T-helper 2 cell (primary cell): ENCODE results near the gene TOR1B.
"Not testable (repeated sequence)": the region's sequence is repeated elsewhere in the genome, so short reads cannot be mapped to it uniquely, and the experiment has no call there.

Source experiments
- DNase-seq, 5 experiments: peaks; one replicate each; pipeline versions ENCODE4 v3.0.0 to v3.0.0-alpha.2; 2012 to 2022

Gene TOR1B

DNA sequence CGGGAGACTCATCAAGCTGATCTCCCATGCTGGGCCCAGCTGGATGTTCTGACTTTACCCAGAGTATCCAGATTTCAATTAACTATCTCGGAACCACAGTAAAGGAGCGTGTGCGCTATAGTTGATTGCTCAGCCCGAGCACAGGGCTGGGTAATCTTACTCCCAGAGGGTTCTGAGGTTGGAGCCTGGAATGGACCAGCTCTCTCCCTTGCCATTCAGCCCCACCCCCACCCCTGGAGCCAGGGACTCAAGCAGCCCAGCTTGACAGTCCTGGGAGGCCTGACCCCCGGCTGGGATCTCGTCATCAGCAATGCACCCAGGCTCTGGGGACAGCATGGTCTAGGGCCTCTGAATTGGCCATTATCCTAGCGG is 26.4 kb upstream of the TOR1B start:
- DNase-seq: no peak

DNA sequence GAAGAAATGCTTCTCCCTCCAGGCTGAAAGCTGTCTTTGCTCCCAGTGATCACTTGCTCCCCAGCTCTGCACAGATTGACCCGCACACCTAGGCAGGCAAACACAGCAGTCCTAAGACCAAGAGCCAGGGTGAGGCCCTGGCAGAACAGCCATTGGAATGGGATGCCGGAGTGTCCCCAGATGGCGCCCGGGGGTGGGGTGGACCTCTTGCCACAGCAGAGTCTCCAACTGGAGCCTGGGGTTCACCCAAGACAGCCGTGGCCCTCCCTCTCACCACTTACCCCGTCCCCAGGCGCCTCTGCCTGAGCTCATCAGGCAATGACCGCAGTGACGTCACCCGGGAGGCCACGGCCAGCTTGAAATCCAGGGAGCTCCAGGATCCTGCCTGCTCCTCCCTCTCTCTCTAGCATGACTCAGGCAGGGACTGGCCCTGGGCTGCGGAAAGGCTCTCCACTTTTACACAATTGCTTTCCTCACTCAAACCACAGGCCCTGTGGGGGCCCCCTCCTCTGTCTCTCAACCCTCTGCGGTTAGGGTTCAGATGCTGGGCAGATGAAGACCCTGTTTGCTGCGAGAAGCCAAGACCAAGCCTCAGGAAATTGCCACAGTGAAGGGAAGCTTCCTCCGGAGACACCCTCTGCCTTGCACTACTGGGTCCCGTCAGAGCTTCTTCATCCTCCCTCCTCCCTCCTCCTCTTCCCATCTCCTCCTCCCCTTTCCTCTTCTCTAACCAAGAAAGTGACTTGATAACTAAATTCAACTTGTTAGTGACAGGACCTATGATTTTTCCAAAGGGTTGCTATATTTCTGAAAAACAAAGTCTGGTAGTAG is 25.8 kb upstream of the TOR1B start:
- peak in 3 of 5 experiments; percentile 1 to 56 (median 48) for DNase-seq

DNA sequence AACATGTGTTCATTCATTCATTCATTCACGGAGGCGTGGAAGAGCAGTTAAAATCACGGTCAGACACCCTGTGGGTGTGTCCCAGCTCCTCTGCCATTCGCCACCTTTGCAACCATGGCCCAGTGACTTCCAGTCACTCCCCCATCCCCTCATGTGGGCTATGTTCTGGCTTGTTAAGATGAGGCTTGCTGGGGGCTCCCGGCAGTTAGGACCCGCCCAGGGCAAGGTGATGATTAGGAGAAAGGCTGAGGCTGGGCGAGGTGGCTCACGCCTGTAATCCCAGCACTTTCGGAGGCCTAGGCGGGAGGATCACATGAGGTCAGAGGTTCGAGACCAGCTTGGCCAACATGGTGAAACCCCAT is 25.2 kb upstream of the TOR1B start:
- no peak for DNase-seq

DNA sequence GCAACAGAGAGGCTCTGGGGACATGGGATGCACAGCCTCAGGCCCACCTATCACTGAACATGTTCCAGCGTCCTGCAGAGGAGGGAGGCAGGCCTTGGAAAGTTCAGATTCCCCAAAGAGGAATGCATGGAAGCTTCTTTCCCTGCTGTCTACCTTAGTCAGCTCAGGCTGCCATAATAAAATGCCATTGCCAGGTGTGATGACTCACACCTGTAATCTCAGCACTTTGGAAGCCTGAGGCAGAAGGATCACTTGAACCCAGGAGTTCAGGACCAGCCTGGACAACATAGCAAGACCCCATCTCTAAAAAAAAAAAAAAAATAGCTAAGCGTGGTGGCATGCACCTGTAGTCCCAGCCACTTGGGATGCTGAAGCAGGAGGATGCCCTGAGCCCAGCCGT is 24.5 kb upstream of the TOR1B start:
- DNase-seq: no peak

DNA sequence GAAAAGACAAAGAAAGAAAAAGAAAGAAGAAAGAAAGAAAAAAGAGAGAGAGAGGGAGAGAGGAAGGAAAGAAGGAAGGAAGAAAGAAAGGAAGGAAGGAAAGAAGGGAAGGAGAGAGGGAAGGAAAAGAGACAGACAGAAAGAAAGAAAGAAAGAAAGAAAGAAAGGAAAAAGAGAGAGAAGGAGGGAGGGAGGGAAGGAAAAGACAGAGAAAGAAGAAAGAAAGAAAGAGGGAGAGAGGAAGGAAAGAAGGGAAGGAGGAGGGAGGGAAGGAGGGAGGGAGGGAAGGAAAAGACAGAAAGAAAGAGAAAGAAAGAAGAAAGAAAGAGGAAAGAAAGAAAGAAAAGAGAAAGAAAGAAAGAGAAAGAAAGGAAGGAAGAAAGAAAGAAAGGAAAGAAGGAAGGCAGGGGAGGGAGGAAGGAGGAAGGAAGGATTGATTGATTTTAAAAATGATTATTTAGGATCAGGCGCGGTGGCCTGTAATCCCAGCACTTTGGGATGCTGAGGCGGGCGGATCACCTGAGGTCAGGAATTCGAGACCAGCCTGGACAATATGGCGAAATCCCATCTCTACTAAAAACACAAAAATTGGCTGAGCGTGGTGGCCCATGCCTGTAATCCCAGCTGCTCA is 23.3 kb upstream of the TOR1B start:
- no peak for DNase-seq

DNA sequence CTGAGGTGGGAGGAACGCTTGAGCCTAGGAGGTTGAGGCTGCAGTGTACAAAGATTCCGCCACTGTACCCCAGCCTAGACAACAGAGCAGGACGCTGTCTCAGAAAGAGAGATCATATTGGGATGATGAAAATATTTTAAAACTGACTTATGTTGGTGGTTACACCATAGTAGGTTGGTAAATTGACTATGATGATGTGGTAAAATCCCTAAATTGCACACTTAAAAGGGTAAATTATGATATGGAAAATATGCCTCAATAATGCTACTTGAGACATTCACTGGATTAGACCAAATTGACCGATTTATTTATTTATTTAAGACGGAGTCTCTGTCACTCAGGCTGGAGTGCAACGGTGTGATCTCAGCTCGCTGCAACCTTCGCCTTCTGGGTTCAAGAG is 21.9 kb upstream of the TOR1B start:
- DNase-seq: no peak

DNA sequence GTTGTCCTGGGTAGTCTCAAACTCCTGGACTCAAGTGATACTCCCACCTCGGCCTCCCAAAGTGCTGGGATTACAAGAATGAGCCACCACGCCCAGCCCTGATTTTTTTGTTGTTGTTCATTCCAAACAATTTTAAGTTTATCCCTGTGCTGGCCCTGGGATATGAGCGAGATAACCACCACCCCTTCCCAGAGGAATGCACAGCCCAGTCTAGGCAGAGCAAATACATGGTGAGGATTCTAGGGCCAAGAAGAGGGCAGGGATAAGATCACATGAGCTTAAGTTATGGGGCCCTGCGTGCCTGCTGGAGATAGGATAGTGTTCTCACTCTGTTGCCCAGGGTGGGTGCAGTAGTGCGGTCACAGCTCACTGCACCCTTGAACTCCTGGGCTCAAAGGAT is 21.0 kb upstream of the TOR1B start:
- no peak for DNase-seq

DNA sequence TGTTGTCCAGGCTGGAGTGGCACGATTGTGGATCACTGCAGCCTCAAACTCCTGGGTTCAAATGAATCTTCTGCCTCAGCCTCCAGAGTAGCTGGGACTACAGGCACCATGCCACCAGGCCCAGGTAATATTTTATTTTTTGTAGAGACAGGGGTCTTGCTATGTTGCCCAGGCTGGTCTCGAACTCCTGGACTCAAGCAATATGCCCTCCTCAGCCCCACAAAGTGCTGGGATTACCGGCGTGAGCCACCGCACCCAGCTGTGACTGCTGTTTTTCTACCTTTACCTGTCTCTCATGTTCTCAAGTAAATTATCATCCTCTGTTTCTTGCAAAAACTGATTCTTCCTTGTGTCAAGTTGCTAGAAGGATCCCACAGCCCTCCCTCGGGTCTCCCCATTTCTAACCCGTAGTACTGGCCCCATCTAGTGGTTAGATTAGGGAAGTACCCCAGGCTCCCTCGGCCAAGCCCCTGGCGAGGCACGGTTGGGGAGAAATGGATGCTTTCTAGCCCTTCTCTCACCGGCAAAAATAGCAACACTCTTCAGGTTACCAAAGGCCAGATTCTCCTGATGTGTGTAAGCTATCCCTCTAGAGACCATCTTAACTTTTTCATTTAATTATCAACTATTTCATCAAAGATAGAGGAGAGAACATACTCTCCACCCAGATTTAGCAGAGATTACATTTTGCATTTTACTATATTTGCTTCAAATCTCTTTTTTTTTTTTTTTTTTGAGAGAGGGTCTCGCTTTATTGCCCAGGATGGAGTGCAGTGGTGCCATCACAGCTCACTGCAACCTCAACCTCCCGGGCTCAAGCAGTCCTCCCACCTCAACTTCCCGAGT is 19.2 kb upstream of the TOR1B start:
- DNase-seq: peak in 4 of 5 experiments; percentile 52 to 71 (median 58)

DNA sequence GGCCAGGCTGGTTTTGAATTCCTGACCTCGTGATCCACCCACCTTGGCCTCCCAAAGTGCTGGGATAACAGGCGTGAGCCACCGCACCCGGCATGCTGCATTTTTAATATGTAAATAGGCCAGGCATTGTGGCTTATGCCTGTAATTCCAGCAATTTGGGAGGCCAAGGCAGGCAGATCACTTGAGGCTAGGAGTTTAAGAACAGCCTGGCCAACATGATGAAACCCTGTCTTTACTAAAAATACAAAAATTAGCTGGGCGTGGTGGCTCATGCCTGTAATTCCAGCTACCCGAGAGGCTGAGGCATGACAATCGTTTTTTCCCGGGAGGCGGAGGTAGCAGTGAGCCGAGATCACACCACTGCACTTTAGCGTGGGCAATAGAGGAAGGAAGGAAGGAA is 18.0 kb upstream of the TOR1B start:
- DNase-seq: not testable (repeated sequence)

DNA sequence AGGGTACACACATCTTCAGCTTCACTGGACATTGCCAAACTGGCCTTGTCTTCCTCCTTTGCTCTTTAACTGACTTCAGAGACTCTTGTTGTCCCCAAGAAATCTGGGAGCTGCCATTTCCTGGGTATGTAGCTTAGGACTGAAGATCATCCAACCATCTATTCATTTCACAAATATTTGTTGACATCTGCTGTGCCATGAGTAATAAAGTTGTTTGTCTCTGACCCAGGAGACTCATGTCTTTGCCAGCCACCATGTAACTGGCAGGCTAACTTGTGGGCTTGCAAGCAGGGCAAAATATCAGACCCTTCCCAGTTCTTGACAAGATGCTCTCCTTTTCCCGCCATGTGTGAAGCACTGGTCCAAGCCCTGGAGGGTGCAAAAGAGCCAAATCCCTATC is 17.1 kb upstream of the TOR1B start:
- no peak for DNase-seq

DNA sequence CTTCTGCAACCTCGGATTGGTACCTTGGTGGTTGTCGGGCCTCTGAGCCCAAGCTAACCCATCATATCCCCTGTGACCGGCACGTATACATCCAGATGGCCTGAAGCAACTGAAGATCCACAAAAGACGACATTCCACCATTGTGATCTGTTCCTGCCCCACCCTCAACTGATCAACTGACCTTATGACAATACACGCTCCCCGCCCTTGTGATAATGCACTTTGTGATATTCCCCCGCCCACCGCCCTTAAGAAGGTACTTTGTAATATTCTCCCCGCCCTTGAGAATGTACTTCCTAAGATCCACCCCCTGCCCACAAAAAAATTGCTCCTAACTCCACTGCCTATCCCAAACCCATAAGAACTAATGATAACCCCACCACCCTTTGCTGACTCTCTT is 16.5 kb upstream of the TOR1B start:
- DNase-seq: no peak

DNA sequence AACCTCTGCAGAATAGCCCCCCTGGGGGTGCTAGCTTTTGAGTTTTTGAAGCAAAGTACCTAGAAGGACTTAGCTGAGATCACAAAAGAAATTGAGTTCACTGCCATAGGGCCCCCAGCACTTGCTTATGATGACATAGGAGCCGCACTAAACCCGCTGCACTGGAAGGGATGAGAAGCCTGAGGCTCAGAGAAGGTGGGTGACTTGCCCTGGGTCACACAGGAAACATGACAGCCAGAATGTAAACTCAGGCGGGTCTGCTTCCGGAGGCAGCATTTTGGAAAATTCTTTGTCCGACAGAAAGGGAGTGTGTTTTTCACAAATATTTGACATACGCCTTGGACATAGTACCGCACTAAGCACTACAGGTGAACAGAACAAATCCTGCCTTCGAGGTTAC is 8.4 kb upstream of the TOR1B start:
- no peak for DNase-seq

DNA sequence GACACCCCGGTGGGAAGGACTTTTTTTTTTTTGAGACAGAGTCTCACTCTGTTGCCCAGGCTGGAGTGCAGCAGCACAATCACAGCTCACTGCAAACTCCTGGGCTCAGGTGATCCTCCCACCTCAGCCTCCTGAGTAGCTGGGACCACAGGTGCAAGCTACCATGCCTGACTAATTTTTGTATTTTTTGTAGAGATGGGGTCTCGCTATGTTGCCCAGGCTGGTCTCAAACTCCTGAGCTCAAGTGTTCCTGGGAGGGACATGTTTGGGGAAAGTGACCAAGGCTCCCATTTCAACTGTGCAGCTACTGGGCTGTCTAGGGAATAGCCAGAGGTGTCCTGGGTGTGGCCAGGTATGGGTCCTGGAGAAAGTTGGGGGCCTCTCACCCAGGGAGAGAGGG is 7.0 kb upstream of the TOR1B start:
- DNase-seq: not testable (repeated sequence)

DNA sequence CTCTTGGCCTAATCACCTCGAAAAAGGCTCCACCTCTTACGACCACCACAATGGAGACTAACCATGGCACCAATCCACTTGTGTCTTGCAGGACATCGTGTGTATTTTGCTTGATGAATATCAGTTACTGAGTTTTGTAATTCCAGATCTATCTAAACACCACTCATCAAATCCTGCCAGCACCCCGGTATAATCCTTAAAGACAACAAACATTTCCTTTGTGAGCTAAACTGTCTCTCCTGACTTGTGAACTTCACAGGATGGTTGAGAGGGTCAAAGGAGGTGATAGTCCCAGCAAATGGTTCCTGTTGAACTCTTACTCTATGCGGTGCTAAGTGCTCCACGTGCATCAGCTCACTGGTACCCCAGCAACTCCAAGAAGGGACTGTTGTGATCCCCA is 4.0 kb upstream of the TOR1B start:
- DNase-seq: no peak

DNA sequence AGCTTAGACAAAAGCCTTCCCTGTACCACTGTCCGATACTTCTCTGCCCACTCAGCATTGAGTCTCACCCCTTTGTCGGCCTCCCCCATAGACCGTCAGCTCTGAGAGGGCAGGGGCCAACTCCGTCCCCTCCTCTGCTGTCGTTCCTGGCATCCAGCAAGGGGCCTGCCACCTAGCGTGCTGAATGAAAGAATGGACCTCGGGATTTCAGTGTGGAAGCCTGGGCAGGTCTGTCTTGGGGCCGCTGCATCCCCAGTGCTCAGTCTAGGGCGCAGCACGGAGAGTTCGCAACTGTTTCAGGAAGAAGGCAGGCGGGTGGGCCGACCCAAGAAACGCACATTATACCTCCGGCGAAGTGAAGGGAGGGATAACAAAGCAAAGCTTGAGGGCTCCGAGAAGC is 1.5 kb upstream of the TOR1B start:
- no peak for DNase-seq

DNA sequence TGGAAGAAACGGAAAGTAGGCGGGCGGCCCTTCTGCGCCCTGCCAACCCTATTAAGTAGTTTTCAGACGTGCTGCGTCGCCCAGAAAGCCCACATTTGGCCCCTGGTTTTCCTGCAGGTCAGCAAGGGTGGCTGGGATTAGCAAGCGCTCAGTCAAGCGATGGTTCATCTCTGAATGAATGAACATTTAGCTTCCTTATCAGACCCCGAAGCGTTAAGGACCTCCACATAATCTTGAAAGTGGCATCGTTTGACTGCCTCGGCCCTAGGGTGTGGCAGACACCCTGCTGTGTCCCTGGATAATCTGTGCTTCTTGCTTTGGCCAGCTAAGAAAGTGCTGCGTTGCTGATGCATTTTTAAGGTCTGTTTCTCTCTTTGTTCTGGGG is 684 bp downstream of the TOR1B start:
- peak in 1 of 5 experiments; percentile 27 for DNase-seq

DNA sequence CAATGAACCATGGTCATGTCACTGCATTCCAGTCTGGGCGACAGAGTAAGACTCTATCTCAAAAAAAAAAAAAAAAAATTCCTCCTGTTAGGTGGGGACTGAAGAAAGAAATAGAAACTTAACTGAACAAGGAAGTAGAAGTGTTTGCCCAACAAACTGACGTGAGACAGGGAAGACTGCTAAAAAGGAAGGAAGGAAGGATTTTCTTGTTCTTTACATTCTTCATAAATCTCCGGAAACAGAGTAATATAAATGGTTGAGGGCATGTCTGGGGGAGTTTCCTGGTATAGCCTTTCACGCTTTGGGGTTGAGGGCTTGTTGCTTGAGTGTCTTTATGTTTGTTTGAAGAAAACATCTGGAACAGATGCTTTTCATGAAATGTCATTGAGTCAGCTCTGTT is 3.1 kb downstream of the TOR1B start:
- DNase-seq: no peak

DNA sequence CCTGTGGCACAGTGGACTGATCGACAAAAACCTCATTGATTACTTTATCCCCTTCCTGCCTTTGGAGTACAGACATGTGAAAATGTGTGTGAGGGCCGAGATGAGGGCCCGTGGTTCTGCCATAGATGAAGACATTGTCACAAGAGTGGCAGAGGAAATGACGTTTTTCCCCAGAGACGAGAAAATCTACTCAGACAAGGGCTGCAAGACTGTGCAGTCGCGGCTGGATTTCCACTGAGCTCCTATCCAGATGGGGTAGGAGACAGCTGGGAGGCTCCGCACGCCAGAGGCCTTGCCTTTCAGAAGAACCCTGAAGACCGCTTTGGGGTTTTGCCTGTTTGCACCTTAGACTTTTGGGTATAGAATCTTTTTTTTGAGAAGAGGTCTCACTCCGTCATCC is 6.4 kb downstream of the TOR1B start:
- DNase-seq: no peak

DNA sequence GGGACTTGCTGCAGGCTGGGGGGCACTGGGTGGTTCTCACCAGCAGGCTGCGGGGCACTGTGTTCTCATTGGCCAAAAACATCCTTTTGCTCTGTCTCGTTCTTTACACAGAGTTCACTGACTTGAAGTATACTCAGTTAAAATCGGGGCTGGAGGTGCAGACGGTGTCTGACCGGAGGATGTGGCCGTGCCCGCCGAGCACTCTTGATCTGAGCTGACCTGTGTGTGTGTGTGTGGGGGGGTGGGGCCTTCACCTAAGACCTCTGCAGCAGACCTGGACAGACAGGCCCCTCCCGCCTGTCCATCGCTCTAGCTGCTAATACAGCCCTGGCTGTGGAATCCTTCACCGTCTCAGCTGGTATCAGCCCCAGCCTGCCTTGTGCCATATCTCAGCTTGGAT is 7.1 kb downstream of the TOR1B start:
- no peak for DNase-seq

DNA sequence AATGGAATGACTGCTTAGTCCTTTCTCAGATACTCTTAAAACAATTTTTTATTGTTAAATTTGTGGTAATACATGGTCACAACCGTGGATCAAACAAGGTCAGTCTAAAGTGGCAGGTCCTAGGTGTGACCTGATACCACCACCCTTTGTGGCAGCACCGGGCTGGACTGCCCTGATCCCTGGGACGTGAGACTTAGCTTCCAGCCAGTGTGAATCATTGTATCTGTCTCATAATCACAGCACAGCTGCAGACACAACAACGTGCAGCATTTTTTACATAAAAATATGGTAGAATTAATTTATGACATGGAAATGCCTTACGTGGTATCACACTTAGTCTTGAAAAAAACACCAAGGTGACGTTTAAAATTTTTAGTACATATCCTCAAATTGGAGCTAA is 7.8 kb downstream of the TOR1B start:
- DNase-seq: no peak

DNA sequence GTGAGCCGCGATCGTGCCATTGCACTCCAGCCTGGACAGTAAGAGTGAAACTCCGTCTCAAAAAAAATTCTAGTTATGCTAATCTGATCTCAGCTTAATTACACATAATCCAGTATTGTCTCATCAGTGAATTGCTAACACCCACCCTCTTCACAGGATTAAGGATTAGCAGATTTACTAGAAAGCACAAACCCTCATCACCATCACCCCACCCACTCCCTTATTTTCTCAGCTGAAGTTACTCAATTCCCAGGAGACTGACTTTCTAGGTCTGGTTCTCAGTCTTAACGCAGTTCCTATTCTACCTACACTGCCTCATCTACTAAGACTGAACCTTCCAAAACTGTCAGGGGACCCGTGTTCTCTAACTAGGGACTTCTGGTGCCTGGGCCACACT is 9.0 kb downstream of the TOR1B start:
- DNase-seq: peak in 1 of 5 experiments; percentile 60

DNA sequence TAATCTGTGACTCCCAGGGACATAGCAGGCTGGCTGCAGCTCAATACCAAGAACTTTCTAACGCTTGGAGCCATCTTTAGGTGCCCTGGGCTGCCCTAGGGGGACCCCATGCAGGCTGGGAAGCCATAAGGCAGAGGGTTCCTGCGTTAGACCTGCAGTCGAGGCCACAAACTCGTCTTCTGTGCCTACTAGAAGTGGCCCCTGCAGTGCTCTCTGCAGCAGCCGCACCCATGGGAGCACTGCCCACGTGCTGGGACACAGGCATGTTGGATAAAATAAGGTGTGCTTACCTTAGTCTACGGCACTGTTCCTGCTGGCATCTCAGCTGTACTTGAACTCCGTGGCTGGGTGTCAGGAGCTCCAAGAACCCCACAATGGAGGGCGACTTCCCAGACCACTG is 9.4 kb downstream of the TOR1B start:
- no peak for DNase-seq

DNA sequence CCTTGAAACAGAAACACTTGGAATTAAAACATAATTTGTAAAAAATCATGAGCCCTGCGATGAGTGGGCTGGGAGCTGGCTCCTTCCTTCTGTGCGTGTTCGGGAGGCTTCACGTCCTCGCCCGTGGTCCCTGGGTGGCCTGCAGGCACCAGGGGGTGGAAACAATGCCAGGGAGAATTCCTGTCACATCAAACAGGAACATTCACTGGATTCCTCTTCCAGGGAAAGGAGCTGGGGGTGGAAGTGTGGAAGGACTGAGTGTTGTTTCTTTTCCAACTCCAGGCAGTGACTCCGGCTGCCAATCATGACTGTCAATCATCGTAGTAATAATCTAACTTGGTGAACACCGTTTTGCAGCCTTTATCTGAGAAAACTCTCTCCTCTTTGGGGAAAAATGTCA is 10.7 kb downstream of the TOR1B start:
- no peak for DNase-seq
